ENCODE measurements around the gene AGRN.
"Not testable (repeated sequence)": the region's sequence is repeated elsewhere in the genome, so short reads cannot be mapped to it uniquely, and the experiment has no call there.

Gene AGRN

GRCh38 chr1:1090424-1091343, 70.8 kb downstream of the AGRN start:
- DNase-seq (ENCODE audit: low read depth in 3 of 3): no peak

DNA sequence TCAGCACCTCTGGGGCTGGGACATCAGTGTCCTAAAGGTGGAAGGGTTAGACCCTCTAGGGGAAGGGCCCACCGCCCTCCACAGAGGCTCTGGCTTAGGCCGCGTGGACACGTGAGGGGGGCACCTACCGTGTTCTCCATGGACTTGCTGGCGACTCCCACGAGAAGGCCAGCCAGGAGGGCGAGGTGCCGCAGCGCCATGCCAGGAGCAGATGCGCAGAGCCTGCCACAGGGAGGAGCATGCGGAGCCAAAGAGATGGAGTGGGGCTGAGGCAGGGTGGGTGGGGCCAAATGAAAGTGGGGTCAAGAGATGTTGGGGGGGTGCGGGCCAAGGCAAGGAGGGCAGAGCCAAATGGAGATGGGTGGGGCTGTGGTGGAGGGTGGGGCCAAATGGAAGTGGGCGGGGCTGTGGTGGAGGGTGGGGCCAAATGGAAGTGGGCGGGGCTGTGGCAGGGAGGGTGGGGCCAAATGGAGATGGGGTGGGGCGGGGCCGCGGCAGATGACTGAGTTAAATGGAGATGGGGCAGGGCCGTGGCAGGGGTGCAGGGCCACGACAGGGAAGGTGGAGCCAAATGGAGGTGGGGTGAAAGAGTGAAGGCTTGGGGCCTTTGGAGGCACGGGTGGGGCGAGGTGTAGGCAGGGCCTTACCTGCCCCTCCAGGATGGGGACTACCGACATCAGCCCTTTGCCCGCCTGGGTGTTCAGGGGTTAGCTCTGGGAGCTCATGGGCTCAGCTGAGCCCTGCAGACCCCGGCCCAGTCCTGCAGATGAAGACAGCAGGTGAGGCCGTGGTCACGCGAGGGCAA, 71.6 kb downstream of the AGRN start:
- no peak for DNase-seq (ENCODE audit: low read depth in 3 of 3)

DNA sequence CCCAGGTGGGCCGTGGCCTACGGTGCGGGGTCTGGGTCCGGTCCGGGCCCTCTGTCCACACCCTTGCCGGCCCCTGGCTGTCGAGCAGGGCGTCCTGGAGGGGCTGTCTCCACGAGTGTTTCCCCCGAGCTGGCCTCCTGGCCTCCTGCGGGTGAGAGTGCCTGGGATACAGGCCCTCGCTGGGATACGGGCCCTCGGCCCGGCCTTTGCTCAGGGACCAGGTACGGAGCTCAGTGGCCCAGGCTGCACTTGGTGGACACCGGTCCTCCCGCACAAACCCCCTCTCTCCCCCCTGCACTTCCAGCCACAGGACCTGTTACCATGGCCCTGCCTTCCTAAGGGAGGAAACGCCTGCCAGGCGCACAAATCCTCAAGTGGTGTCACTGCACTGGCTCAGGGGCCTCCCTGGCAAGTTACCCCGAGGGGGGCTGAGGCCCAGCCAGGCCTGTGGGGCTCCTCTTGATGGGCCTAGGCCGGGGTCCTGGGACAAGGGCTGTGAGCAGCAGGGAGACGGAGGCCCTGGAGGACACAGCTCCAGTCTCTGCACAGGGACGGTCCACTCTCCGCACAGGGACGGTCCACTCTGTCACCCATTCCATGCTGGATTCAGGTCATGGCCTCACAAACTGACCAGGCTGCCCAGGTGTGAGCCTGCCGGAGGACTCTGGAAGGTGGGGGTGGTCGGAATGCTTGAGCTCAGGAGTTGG, 72.4 kb downstream of the AGRN start:
- no peak for DNase-seq (ENCODE audit: low read depth in 3 of 3)

- DNase-seq (ENCODE audit: low read depth in 3 of 3): no peak
Observed at GRCh38 chr1:1092894-1093609, 73.1 kb downstream of the AGRN start.

GRCh38 chr1:1093610-1093943, 73.7 kb downstream of the AGRN start:
- DNase-seq (ENCODE audit: low read depth in 3 of 3): no peak

DNA sequence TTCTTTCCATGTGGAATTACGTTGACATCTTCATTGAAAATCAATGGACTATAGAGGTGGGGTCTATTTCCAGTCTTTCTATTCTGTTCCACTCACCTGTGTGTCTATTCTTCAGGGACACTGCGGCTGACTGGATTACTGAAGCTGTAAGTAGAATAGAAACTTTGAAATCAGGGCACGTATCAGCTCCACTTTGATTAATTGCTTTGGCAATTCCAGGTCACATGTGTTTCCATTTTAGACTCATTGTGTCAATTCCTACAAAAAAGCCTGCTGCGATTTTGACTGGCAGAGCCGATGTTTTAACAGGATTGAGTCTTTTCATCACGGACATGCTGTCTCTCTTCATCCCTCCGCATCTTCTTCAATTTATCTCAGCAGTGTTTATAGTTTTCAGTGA, 75.1 kb downstream of the AGRN start:
- DNase-seq (ENCODE audit: low read depth in 3 of 3): no peak

- DNase-seq (ENCODE audit: low read depth in 3 of 3): not testable (repeated sequence)
Observed at GRCh38 chr1:1096136-1096535, 76.2 kb downstream of the AGRN start.

- no peak for DNase-seq (ENCODE audit: low read depth in 3 of 3)
Observed at GRCh38 chr1:1098681-1099421, 78.9 kb downstream of the AGRN start.

DNA sequence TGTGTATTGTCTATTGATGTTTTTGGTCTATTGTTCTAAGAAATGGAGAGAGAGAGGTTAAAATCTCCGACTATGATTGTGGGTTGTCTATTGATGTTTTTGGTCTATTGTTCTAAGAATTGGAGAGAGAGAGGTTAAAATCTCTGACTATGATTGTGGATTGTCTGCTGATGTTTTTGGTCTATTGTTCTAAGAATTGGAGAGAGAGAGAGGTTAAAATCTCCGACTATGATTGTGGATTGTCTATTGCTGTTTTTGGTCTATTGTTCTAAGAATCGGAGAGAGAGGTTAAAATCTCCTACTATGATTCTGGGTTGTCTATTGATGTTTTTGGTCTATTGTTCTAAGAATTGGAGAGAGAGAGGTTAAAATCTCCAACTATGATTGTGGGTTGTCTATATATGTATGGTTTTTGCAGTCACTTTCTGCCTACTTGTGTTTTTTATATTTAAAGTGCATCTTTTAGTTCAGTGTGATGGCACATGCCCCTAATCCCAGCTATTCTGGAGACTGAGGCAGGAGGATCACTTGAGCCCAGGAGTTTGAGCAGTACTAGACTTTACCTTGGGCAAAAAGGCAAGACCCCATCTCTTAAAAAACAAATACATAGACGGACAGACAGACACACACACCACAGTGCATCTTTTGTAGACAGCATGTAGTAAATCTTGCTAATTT, 79.7 kb downstream of the AGRN start:
- no peak for DNase-seq (ENCODE audit: low read depth in 3 of 3)

DNA sequence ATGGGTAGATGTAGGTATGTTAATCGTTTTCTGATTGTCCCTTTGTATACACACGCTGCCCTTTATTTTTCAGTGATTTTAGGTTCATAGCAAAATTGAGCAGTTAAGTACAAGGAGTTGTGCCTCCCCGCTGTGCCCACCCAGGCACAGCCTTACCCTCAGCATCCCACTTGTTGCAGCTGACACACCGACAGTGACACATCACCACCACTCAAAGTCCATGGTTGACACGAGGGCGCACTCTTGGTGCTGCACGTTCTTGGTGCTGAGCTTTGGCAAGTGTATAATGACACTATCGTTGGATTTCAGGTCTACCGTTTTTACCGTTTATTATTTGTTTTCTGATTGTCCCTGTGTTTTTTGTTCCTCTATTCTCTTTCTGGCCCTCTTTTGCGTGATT, 80.4 kb downstream of the AGRN start:
- DNase-seq (ENCODE audit: low read depth in 3 of 3): no peak

GRCh38 chr1:1101503-1101902, 81.6 kb downstream of the AGRN start:
- DNase-seq (ENCODE audit: low read depth in 3 of 3): no peak

GRCh38 chr1:1104152-1104551, 84.2 kb downstream of the AGRN start:
- not testable (repeated sequence) for DNase-seq (ENCODE audit: low read depth in 3 of 3)

Data from stimulated activated CD4-positive, alpha-beta T cell treated with anti-CD3 and anti-CD28 coated beads, TNF-alpha, amount 100 ng/mL, for 24 hours (primary cell).